GM23338 (cell line): ENCODE data around the gene LRSAM1. TPM values are rescaled to one million over a fixed set of nuclear protein-coding genes. Genes with fewer than 3 reads are reported as not detected.
A peak's percentile ranks its signal among the peaks of the same experiment; 100 is the strongest.

ENCODE experiments used
- ATAC-seq: fragments of 200-7000 bp; cut with Tn5 transposase; 3 replicates; pipeline ENCODE4 v1.9.1; 2020
- DNase-seq: peaks from one replicate; pipeline ENCODE4 v3.0.0-alpha.2; 2015; ENCODE audit warnings: low spot score
- H2AFZ ChIP-seq: fragments of 200-600 bp; sonication (generic); 2 replicates; pipeline ENCODE4 v1.8.0; 2016; ENCODE audit warnings: antibody characterized with exemption, mild to moderate bottlenecking, moderate library complexity
- H3F3A ChIP-seq: fragments of 200-600 bp; sonication (generic); replicated peaks from 2 replicates; pipeline ENCODE4 v1.8.0; 2017; ENCODE audit warnings: antibody characterized with exemption, mixed run types, low read depth
- H3K27ac ChIP-seq: fragments of 200-600 bp; sonication (generic); 2 replicates; pipeline ENCODE4 v1.6.1; 2016; ENCODE audit warnings: low read depth
- H3K27me3 ChIP-seq: fragments of 200-600 bp; sonication (generic); 2 replicates; pipeline ENCODE4 v1.8.0; 2016; ENCODE audit warnings: mild to moderate bottlenecking, mixed run types, moderate library complexity; ENCODE audit not compliant: insufficient read depth
- H3K36me3 ChIP-seq: fragments of 200-600 bp; sonication (generic); 2 replicates; pipeline ENCODE4 v1.8.0; 2016; ENCODE audit warnings: mild to moderate bottlenecking; ENCODE audit not compliant: insufficient read depth
- H3K4me1 ChIP-seq: fragments of 200-600 bp; sonication (generic); 2 replicates; pipeline ENCODE4 v1.8.0; 2016; ENCODE audit warnings: mild to moderate bottlenecking, moderate library complexity; ENCODE audit not compliant: insufficient read depth
- H3K4me2 ChIP-seq: fragments of 200-600 bp; sonication (generic); 2 replicates; pipeline ENCODE4 v1.7.1; 2017; ENCODE audit warnings: mixed run types
- H3K4me3 ChIP-seq: fragments of 200-600 bp; sonication (generic); 2 replicates; pipeline ENCODE4 v1.6.1; 2016; ENCODE audit warnings: mixed run types
- H3K79me2 ChIP-seq: fragments of 200-600 bp; sonication (generic); replicated peaks from 2 replicates; pipeline ENCODE4 v1.8.0; 2017; ENCODE audit warnings: mild to moderate bottlenecking; ENCODE audit not compliant: insufficient read depth
- H3K9me2 ChIP-seq: fragments of 200-600 bp; sonication (generic); 2 replicates; pipeline ENCODE4 v1.8.0; 2017; ENCODE audit not compliant: insufficient read depth
- H4K20me1 ChIP-seq: fragments of 200-600 bp; sonication (generic); replicated peaks from 2 replicates; pipeline ENCODE4 v1.8.0; 2017; ENCODE audit warnings: mild to moderate bottlenecking; ENCODE audit not compliant: insufficient read depth
- H3K27ac Mint-ChIP-seq: 2 replicates; pipeline ENCODE4 v1.8.0; 2020; ENCODE audit warnings: inconsistent platforms, mild to moderate bottlenecking, moderate library complexity, mixed read lengths
- H3K27me3 Mint-ChIP-seq: 3 replicates; pipeline ENCODE4 v1.8.0; 2022; ENCODE audit warnings: low read depth, mild to moderate bottlenecking, moderate library complexity, mixed read lengths, inconsistent platforms; ENCODE audit not compliant: insufficient read depth, poor library complexity
- H3K36me3 Mint-ChIP-seq: 3 replicates; pipeline ENCODE4 v1.8.0; 2021; ENCODE audit warnings: low read depth, mild to moderate bottlenecking, inconsistent platforms, moderate library complexity, mixed read lengths
- H3K4me1 Mint-ChIP-seq: 3 replicates; pipeline ENCODE4 v1.8.0; 2020; ENCODE audit warnings: mild to moderate bottlenecking, inconsistent platforms, mixed read lengths
- H3K4me3 Mint-ChIP-seq: 3 replicates; pipeline ENCODE4 v1.8.0; 2021; ENCODE audit warnings: moderate library complexity, mild to moderate bottlenecking, inconsistent platforms, mixed read lengths
- H3K9me3 Mint-ChIP-seq: 3 replicates; pipeline ENCODE4 v1.8.0; 2020; ENCODE audit warnings: moderate library complexity, mild to moderate bottlenecking, inconsistent platforms, mixed read lengths
- CREB1 ChIP-seq: fragments of 250-450 bp; sonication (Bioruptor Pico); IDR thresholded peaks from 2 replicates; pipeline ENCODE4 v1.5.0; 2020; ENCODE audit warnings: low read depth, mild to moderate bottlenecking, moderate library complexity
- EZH2 ChIP-seq: fragments of 200-600 bp; sonication (generic); IDR thresholded peaks from one replicate; pipeline ENCODE4 v1.8.0; 2017; ENCODE audit warnings: antibody characterized with exemption, mild to moderate bottlenecking, low read depth; ENCODE audit not compliant: unreplicated experiment
- EZH2phosphoT487 ChIP-seq: fragments of 200-600 bp; sonication (generic); IDR thresholded peaks from one replicate; pipeline ENCODE4 v1.8.1; 2018; ENCODE audit warnings: antibody characterized with exemption; ENCODE audit not compliant: unreplicated experiment
- JUNB ChIP-seq: IDR thresholded peaks from one replicate; pipeline ENCODE4 v1.6.1; 2016; ENCODE audit warnings: antibody characterized with exemption; ENCODE audit not compliant: unreplicated experiment
- NANOG ChIP-seq: IDR thresholded peaks from 2 replicates; pipeline ENCODE4 v1.6.1; 2016; ENCODE audit warnings: antibody characterized with exemption, borderline replicate concordance
- POLR2AphosphoS5 ChIP-seq: IDR thresholded peaks from 2 replicates; pipeline ENCODE4 v1.6.1; 2016; ENCODE audit warnings: antibody characterized with exemption, low read depth
- REST ChIP-seq: IDR thresholded peaks from one replicate; pipeline ENCODE4 v1.6.1; 2018; ENCODE audit warnings: antibody characterized with exemption; ENCODE audit not compliant: unreplicated experiment
- STAT1 ChIP-seq: IDR thresholded peaks from one replicate; pipeline ENCODE4 v1.6.1; 2016; ENCODE audit warnings: antibody characterized with exemption; ENCODE audit not compliant: unreplicated experiment
- ZNF114 ChIP-seq: fragments of 250-450 bp; sonication (Bioruptor Pico); IDR thresholded peaks from 2 replicates; pipeline ENCODE4 v1.5.0; 2020; ENCODE audit warnings: mild to moderate bottlenecking, moderate library complexity
- ZNF331 ChIP-seq: fragments of 250-450 bp; sonication (Bioruptor Pico); IDR thresholded peaks from 2 replicates; pipeline ENCODE4 v1.5.0; 2020; ENCODE audit warnings: low read depth, mild to moderate bottlenecking, moderate library complexity
- polyA plus RNA-seq: library from polyadenylated mRNA; unstranded; fragments of >200 nt; fragmentation: Nextera tagmentation; extraction: Ambion mirVana; gene quantifications from 2 replicates; pipeline ENCODE4 v1.2.1, GENCODE V29; 2016
- total RNA-seq: library from RNA; depleted of rRNA; stranded (reverse); fragments of >200 nt; shearing (Covaris generic); gene quantifications from 2 replicates; pipeline ENCODE4 v1.2.3, GENCODE V29; 2014
- TF ChIP-seq, protein P1 (sequence below): fragments of 250-450 bp; sonication (Bioruptor Pico); IDR thresholded peaks from 2 replicates; pipeline ENCODE4 v1.5.0; 2020; ENCODE audit warnings: mild to moderate bottlenecking, moderate library complexity
- TF ChIP-seq, protein P2 (sequence below): IDR thresholded peaks from 2 replicates; pipeline ENCODE4 v1.6.1; 2016; ENCODE audit warnings: antibody characterized with exemption
- TF ChIP-seq, protein P3 (sequence below), 2 experiments: fragments of 200-600 bp in 1 of 2; sonication (generic) in 1 of 2; conservative IDR thresholded peaks; 2 replicates each; pipeline versions ENCODE4 v1.5.1 to v1.6.1; 2016 to 2017; ENCODE audit warnings: antibody characterized with exemption in 2 of 2, low read depth in 2 of 2, mild to moderate bottlenecking in 2 of 2, moderate library complexity in 1 of 2

Gene LRSAM1
- total and polyA plus RNA-seq, 2 experiments from 2014 or later, result 12.8 to 21.9 TPM

DNA sequence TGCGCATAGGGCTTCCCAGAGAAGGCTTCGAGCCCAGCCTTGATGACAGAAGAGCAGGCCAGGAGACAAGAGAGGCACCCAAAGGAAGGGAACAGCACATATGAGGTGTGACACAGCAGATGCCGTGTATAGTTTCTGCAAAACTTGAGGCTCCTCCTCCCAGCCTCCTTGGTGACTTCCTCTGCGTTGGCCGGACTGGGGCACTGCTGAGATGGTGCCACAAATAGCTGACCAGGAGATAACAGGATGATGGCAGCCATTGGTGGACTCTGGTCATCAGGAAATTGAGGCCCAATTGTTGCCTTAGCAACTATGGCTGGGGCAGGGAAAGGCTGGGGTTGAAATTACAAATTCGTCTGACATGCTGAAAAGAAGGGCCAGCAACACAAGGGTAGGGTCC is 32.0 kb upstream of the LRSAM1 start:
- Histone ChIP-seq H3K36me3 (no peaks in the 10 kb centered on the region), H4K20me1 (no peaks in the 10 kb centered on the region), H3K27ac (no peak overlapping the region), H2AFZ (no peak overlapping the region), H3F3A (0 out of 2 replicates have a peak, but pooled peaks cover 6% of the 10 kb centered on the region), H3K79me2 (peaks cover 3% of the 10 kb centered on the region; the same call in 1 of the 2 replicates), H3K9me2 (no peaks in the 10 kb centered on the region), H3K27me3 (no peaks in the 10 kb centered on the region), H3K4me3 (peak overlapping the region; percentile 48; the same call in 1 of the 2 replicates), H3K4me1 (peaks cover 6% of the 10 kb centered on the region; the same call in 1 of the 2 replicates), H3K4me2 (peak overlapping the region; percentile 75)
- Mint-ChIP-seq H3K9me3 (no peaks in the 10 kb centered on the region), H3K4me1 (peaks cover 24% of the 10 kb centered on the region), H3K36me3 (no peaks in the 10 kb centered on the region; the same call in 2 of the 3 replicates), H3K4me3 (peak overlapping the region; percentile 76; the same call in 2 of the 3 replicates), H3K27me3 (peaks cover 20% of the 10 kb centered on the region), H3K27ac (no peak overlapping the region)
- DNase-seq, result no peak
- no peak for ATAC-seq
- TF ChIP-seq ZNF114 (CRISPR knock-in tag) (no peak), NANOG (no peak), ZNF331 (CRISPR knock-in tag) (no peak), POLR2AphosphoS5 (no peak), STAT1 (no peak), EZH2phosphoT487 (no peak), JUNB (no peak), CREB1 (CRISPR knock-in tag) (no peak), EZH2 (no peak), REST (no peak)
- TF ChIP-seq, protein P1, sequence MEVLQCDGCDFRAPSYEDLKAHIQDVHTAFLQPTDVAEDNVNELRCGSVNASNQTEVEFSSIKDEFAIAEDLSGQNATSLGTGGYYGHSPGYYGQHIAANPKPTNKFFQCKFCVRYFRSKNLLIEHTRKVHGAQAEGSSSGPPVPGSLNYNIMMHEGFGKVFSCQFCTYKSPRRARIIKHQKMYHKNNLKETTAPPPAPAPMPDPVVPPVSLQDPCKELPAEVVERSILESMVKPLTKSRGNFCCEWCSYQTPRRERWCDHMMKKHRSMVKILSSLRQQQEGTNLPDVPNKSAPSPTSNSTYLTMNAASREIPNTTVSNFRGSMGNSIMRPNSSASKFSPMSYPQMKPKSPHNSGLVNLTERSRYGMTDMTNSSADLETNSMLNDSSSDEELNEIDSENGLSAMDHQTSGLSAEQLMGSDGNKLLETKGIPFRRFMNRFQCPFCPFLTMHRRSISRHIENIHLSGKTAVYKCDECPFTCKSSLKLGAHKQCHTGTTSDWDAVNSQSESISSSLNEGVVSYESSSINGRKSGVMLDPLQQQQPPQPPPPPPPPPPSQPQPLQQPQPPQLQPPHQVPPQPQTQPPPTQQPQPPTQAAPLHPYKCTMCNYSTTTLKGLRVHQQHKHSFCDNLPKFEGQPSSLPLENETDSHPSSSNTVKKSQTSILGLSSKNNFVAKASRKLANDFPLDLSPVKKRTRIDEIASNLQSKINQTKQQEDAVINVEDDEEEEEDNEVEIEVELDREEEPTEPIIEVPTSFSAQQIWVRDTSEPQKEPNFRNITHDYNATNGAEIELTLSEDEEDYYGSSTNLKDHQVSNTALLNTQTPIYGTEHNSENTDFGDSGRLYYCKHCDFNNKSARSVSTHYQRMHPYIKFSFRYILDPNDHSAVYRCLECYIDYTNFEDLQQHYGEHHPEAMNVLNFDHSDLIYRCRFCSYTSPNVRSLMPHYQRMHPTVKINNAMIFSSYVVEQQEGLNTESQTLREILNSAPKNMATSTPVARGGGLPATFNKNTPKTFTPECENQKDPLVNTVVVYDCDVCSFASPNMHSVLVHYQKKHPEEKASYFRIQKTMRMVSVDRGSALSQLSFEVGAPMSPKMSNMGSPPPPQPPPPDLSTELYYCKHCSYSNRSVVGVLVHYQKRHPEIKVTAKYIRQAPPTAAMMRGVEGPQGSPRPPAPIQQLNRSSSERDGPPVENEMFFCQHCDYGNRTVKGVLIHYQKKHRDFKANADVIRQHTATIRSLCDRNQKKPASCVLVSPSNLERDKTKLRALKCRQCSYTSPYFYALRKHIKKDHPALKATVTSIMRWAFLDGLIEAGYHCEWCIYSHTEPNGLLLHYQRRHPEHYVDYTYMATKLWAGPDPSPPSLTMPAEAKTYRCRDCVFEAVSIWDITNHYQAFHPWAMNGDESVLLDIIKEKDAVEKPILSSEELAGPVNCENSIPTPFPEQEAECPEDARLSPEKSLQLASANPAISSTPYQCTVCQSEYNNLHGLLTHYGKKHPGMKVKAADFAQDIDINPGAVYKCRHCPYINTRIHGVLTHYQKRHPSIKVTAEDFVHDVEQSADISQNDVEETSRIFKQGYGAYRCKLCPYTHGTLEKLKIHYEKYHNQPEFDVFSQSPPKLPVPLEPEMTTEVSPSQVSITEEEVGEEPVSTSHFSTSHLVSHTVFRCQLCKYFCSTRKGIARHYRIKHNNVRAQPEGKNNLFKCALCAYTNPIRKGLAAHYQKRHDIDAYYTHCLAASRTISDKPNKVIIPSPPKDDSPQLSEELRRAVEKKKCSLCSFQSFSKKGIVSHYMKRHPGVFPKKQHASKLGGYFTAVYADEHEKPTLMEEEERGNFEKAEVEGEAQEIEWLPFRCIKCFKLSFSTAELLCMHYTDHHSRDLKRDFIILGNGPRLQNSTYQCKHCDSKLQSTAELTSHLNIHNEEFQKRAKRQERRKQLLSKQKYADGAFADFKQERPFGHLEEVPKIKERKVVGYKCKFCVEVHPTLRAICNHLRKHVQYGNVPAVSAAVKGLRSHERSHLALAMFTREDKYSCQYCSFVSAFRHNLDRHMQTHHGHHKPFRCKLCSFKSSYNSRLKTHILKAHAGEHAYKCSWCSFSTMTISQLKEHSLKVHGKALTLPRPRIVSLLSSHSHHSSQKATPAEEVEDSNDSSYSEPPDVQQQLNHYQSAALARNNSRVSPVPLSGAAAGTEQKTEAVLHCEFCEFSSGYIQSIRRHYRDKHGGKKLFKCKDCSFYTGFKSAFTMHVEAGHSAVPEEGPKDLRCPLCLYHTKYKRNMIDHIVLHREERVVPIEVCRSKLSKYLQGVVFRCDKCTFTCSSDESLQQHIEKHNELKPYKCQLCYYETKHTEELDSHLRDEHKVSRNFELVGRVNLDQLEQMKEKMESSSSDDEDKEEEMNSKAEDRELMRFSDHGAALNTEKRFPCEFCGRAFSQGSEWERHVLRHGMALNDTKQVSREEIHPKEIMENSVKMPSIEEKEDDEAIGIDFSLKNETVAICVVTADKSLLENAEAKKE (CRISPR knock-in tag), result no peak
- TF ChIP-seq, protein P2, sequence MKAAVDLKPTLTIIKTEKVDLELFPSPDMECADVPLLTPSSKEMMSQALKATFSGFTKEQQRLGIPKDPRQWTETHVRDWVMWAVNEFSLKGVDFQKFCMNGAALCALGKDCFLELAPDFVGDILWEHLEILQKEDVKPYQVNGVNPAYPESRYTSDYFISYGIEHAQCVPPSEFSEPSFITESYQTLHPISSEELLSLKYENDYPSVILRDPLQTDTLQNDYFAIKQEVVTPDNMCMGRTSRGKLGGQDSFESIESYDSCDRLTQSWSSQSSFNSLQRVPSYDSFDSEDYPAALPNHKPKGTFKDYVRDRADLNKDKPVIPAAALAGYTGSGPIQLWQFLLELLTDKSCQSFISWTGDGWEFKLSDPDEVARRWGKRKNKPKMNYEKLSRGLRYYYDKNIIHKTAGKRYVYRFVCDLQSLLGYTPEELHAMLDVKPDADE, result no peak
- TF ChIP-seq, protein P3, sequence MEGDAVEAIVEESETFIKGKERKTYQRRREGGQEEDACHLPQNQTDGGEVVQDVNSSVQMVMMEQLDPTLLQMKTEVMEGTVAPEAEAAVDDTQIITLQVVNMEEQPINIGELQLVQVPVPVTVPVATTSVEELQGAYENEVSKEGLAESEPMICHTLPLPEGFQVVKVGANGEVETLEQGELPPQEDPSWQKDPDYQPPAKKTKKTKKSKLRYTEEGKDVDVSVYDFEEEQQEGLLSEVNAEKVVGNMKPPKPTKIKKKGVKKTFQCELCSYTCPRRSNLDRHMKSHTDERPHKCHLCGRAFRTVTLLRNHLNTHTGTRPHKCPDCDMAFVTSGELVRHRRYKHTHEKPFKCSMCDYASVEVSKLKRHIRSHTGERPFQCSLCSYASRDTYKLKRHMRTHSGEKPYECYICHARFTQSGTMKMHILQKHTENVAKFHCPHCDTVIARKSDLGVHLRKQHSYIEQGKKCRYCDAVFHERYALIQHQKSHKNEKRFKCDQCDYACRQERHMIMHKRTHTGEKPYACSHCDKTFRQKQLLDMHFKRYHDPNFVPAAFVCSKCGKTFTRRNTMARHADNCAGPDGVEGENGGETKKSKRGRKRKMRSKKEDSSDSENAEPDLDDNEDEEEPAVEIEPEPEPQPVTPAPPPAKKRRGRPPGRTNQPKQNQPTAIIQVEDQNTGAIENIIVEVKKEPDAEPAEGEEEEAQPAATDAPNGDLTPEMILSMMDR (conservative IDR thresholded peaks at IDR 0.05; ENCODE audit: low read depth in 2 of 2), result no peak
